Hippocampal formation (tissue), 2 donors: ENCODE results near the gene RSF1.
"Not testable (repeated sequence)": the region's sequence is repeated elsewhere in the genome, so short reads cannot be mapped to it uniquely, and the experiment has no call there.

Experiments used
- DNase-seq, 2 donors: peaks; one replicate each; lab custom pipeline; 2025; lab: John Stamatoyannopoulos, UW

Gene RSF1

GRCh38 chr11:77672264-77672663, 148.3 kb downstream of the RSF1 start:
- no peak for DNase-seq

- DNase-seq = no peak
Observed at GRCh38 chr11:77669848-77670511, 150.5 kb downstream of the RSF1 start.

DNA sequence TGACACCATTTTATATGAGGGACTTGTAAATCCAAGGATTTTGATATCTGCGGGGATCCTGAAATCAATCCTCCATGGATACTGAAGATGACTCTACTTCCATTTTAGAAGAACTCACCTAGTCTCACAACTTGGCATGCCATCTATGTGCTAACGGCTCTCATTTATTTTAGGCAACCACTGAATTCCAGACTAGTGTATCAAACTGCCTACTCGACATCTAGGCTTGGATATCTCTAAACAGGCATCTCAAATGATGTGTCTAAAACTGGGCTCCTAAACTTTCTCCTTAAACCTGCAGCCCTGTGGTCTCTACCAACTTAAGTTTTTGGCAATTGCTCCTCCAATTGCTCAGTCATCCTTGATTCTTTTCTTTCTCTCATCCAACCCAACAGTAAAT, 151.8 kb downstream of the RSF1 start:
- DNase-seq = no peak

GRCh38 chr11:77665240-77665965, 155.1 kb downstream of the RSF1 start:
- no peak for DNase-seq

- DNase-seq = no peak
Observed at GRCh38 chr11:77661670-77662069, 158.9 kb downstream of the RSF1 start.

GRCh38 chr11:77660947-77661346, 159.6 kb downstream of the RSF1 start:
- no peak for DNase-seq

GRCh38 chr11:77658213-77659013, 162.1 kb downstream of the RSF1 start:
- no peak for DNase-seq

DNA sequence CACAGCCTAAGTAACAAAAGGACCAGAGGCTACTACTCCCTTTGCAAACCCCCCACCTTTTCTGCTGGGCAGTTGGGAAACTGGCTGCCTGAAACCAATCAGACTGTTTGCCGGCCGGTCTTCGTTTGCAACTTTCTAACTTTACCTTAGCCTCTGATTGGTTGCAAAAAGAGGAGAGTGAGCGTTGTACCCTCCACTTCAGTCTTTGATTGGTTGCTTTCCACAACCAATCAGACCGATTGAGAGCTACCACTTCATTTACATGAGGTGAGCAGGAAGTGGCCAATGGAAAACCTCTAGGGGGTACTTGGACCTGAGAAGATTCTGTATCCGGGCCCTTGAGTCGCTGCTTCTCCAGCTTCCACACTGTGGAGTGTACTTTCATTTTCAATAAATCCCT, 164.2 kb downstream of the RSF1 start:
- DNase-seq = no peak

DNA sequence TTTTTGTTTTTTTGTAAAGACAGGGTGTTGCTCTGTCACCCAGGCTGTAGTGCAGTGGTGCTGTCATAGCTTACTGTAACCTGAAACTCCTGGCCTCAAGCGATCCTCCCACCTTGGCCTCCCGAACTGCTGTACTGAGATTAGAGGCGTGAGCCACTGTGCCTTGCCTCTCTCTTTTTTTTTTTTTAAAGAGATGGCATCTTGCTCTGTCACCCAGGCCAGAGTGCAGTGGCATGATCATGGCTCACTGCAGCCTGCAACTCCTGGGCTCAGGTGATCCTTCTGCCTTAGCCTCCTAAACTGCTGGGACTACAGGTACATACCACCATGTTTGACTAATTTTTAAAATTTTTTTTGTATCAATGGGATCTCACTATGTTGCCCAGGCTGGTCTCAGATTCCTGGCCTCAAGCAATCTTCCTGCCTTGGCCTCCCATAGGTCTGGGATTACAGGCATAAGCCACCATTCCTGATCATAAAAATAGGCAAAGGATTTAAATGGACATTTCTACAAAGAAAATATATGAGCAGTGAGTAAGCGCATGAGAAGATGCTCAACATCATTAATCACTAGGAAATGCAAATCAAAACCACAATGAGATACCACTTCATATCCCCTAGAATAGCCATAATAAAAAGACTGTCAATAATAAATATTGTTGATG, 165.6 kb downstream of the RSF1 start:
- DNase-seq = no peak

DNA sequence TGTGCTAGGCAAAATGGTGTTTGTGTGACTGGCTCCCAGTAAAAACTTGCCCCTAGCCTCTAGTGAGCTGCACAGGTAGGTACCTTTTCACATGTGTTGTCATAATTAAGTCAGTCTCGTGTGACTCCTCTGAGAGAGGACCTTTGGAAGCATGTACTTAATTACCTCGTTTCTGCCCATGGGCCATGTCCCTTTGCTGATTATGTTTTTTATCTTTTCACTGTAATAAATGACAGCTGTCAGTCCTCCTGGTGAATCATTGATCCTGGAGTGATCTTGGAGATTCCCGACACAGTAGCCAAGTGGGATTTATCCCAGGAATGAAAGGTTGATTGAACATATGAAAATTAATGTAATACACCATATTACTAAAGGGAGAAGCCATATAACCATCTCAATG, 170.4 kb downstream of the RSF1 start:
- DNase-seq = no peak

DNA sequence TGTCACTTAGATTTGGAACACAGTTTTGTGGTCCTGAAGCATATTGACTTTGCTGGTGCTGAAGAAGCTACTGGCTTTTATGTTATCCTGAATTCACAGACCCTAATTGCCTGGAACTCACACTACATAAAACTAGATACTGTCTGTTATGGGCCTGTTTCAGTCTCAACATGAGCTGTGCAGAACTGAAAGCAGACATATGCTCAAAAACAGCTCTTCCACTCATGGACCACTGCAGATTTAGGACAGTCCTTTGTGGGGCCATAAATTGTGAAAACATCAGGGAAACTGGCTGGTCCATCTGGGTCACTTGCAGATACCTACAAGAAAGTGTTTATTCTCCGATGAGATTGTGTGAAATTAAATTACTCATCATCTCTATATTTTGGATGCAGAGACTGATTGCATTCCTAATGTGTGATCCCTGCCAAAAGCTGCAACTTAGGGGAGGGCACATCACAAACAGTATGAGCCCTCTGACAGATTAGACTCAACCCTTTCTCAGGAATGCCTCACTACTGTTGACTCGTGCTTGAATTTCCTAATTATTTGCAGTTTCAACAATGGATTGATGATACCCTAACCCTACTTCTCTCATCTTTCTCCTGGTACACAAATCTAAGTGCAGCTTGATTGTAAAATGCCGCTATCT, 172.7 kb downstream of the RSF1 start:
- DNase-seq = no peak

- DNase-seq = no peak
Observed at GRCh38 chr11:77644887-77645286, 175.6 kb downstream of the RSF1 start.

DNA sequence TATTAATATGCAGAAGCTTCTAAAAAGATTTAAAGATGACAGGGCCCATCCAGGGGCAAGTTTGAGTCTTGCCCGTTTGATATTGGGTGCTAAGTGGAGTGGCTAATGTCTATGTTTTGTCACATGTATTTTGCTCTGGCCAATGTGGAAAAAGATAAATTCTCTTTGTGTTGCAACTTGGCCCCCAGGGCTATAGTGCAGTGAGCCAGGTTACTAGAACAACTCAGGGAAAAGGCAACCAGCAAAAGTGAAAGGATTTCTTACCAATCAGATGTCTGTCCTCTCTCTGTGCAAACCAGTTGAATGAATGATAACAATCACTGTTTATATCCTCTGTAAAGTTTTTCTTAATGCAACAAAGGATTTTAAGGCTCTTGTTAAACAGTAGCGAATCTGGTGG, 178.3 kb downstream of the RSF1 start:
- no peak for DNase-seq

DNA sequence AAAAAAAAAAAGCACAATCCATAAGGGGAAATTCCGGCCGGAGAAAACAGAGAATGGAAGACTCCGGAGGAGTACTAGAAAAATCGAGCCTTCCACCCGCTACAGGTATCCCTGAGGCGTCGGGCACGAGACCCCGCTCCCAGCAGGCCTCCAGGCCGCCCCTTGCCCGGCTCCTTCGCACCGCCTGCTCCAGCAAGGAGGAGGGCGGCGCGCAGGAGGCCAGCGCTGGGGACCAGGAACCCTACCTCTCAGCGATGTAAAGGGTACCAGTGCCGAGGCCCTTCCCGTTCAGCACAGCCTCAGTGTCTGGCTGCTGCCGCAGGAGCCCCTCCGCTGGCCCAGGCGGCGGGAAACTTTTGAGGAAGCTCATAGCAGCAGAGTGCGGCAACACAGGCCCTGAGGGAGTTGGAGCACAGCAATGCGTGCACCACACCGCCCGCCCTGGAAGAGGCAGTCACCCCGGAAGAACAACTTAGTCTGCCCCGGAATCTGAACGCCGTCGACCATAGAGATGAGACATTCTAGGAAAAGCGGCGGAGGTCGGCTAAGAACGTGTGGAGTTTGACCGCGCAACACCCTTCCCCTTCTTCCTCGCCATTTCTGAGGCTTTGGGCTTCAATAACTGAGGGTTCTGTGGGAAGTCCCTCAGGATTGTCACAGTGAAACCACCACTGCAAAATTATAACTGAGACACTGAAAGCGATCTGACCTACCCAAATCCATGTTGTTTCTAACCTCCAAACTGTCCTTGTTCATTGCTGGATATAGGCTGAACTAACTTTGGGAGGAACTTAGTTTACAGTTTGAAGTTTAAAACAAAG, 183.0 kb downstream of the RSF1 start, which contains the start of gene CLNS1A:
Gene CLNS1A, minus strand, starts transcription at position 450 of the 821 bp plus-strand sequence. Its CDS starts 80 bp downstream, at position 370.
- DNase-seq = peak; percentile 82 to 85

- DNase-seq = no peak
Observed at GRCh38 chr11:77636731-77637344, 183.7 kb downstream of the RSF1 start.

GRCh38 chr11:77633926-77634325, 186.6 kb downstream of the RSF1 start:
- DNase-seq = not testable (repeated sequence)

GRCh38 chr11:77630157-77630710, 190.3 kb downstream of the RSF1 start:
- no peak for DNase-seq

GRCh38 chr11:77619576-77620198, 200.8 kb downstream of the RSF1 start:
- DNase-seq = peak in 1 of 2 donors; percentile 24

- DNase-seq = no peak
Observed at GRCh38 chr11:77617892-77618291, 202.6 kb downstream of the RSF1 start.
